Activated CD4-positive, alpha-beta T cell treated with anti-CD3 and anti-CD28 coated beads, Interleukin-2, Interleukin-6, amounts not matched to agents 100 ng/mL and 50 ng/mL, durations not matched to agents 16 hours and 8 hours (primary cell): ENCODE data around the gene CHRNB1.
A peak's percentile ranks its signal among the peaks of the same experiment; 100 is the strongest.

Source experiments
- DNase-seq: peaks from one replicate; pipeline ENCODE4 v3.0.0-alpha.2; 2020

CHRNB1 gene

GRCh38 chr17:7438656-7439460 is 6.0 kb upstream of the CHRNB1 start:
- no peak for DNase-seq

GRCh38 chr17:7439462-7440112 is 5.3 kb upstream of the CHRNB1 start, which contains the start of gene FGF11:
Gene FGF11, plus strand, starts transcription at chr17:7439512. Its CDS starts 109 bp downstream, at chr17:7439621.
- DNase-seq: no peak

- peak; percentile 27 for DNase-seq
These were observed 4.6 kb upstream of the CHRNB1 start for GRCh38 chr17:7440113-7440833.

GRCh38 chr17:7440834-7441195 is 4.0 kb upstream of the CHRNB1 start:
- no peak for DNase-seq

DNA sequence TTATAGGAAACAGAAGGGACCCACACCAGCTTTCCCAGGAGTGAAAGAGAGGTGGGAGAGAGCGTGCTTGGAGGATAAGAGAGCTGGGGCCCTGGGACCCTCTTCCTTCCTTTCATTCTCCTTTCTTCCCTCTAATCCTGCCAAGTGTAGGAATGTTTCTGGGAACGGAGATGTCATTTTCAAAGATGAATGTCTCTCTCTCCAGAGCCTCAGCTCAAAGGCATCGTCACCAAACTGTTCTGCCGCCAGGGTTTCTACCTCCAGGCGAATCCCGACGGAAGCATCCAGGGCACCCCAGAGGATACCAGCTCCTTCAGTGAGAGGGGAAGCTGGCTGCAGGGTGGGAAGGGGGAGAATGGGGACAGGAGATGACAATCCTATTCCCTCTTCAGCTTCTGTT is 3.6 kb upstream of the CHRNB1 start:
- no peak for DNase-seq

GRCh38 chr17:7442142-7442541 is 2.7 kb upstream of the CHRNB1 start:
- DNase-seq: no peak

DNA sequence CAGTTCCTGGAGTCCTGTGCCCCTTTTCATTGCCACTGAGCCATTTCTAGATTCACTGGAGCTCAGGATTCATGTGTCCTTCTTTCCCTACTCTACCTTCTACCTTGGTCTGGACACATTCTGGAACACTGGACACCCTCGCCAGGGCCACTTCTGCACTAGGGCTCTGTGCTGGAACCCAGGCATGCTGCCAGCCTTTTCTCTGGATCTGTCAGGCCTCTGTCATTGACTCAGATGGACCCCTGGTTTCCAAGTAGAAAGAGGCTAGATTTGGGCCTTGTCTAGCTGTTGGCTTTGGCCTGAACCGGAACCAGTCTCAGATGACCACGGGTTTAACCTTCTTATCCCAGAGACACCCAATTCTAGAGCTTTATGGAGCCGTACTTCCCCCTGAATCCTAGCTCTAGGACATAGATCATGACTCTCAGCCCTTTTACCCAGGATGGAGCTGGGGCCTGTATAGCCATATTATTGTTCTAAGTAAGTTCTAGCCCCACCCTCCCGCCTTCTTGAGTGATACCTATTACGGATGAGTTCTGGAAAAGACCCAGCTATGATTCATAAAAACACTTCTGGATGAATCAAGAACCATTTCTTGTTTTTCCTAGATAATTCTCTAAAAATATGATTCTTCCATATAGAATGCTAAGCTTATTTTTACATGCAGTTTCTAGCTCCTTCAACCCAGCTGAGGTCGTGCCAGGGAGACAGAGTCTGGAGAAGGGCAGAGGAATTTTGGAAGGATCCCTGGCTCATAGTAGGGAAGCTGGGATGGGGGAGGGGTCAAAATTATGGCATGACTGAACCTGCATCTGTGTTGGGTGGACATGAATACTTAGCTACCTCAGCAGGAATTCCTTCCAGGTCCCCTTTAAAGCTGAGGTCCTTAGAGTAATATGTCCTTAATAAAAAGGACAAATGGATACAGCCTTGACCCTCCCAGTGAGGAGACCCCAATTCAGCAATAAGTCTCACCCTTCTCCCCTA is 1.1 kb upstream of the CHRNB1 start:
- DNase-seq: no peak

DNA sequence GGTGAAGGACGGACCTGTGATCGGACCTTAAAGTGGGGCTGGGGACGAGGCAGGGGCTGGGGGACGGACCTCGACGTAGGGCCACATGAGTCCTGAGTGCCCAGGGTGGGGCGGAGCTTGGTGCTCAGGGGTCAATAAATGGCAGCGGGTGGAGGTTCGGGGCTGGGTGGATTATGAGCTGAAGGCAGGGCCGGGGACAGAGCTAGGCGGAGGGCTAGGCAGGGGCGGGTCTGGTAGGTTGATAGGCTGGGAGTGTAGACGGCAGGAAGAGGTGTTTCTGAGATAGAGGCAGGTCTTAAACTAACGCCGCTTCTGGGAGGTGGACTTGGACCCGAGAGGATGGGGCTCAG is 733 bp downstream of the CHRNB1 start:
- DNase-seq: no peak

DNA sequence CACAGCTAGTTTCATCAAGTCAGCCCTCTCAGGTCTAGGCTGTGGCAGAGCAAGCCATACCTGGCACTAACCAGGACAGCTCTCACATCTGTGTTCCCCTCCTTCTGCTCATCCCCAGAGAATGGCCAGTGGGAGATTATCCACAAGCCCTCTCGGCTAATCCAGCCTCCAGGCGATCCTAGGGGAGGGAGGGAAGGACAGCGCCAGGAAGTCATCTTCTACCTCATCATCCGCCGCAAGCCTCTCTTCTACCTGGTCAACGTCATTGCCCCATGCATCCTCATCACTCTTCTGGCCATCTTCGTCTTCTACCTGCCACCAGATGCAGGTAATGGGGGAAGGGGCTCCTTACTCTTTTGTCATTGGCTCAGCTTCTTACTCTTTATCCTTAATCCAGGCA is 3.6 kb downstream of the CHRNB1 start:
- no peak for DNase-seq

GRCh38 chr17:7459961-7460545 is 15.2 kb downstream of the CHRNB1 start:
- no peak for DNase-seq

DNA sequence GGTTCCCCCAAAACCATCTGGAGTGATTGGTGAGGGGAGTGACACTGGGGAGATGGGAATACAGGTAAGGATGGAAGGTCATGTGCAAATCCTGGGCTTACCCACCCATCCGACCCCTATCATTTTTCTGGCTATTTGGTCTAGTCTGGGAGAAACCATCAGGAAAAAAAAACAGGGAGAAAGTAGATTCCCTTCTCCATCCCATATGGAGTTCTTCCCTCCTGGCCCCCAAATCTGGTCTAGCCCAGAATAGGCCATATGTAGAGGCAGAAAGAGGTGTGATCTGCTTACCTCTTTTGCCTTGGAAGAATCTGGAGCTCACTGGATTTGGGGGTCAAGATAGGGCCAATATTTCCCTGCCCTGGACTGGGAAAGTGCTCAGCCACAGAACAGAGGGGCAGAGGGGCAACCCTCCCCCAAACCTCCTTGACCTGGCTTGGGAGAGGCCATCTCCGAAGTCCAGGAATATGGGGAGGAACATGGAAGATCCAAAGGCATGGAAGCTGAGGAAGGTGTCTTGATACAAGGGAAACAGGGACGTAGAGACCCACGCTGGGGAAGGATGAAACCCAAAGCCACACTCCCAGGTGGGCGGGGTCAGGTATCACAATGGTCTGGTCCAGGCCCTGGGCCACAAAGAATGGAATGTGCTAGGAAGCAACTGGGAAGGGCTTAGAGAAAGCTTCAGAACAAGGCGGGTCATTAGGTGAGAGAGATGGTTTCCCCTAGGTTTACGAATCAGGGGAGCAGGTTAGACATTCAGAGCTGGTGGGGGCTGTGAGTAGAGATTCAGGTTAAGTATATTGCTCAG is 16.2 kb downstream of the CHRNB1 start:
- DNase-seq: no peak

DNA sequence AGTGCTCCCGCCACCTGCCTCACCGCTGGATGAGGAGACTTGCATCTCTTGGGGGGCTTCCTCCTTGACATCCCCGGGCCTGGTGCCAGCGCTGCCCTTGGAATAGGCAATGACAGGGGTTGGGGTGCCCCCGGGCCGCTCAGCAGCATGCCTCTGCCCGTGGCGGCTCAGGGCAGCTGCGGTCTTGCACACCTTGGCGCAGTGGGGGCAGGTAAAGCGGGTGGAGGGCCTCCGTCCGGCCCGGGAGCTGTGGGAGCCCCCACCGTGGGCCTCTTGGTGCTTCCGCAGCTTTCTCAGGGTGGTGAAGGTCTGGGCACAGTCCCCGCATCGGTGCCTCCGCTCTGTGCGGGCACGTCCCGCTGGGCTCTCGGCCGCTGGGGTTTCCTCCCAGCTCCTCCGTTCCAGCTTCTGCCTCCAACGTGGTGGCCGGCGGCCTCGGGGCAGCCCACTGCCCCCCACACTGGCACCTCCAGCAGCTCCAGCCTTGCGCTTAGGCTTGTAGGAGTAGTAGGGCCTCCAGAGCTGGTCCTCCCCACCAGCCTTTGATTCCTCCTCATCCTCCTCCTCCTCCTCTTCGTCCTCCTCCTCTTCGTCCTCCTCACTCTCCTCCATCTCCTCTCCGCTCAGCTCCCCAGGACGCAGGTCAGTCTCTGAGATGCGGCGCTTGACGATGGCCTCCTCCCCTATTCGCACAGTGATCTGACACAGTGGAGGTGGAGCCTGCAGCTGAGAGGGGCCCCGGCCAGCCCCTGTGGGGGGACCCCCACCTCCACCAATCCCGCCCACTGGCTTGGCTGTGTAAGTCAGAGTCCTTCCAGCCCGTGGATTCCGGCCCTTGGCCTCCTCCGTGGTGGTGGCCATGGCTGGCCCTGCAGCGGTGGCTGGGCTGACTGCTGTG is 17.9 kb downstream of the CHRNB1 start:
- no peak for DNase-seq

DNA sequence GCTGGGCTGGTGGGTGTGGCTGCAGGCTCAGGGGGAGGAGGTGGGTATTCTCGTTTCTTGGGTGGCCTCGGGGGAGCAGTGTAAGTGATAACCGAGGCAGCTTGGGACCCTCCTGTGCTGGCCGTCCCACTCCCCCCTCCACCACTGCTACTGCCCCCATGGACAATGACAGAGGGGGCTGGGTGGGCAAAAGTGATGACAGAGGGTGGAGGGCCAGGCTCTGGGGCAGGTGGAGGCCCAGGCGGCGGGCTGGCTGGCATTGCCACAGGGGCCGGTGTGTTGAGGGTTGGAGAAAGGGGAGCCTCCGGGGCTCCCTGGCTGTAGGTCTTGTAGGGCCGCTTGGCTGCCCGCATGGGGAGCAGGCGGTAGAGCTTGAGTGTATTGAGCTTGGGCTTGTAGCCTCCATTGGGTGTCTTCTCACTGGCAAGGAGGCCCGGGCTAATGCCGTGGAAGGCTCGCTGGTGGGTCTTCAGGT is 18.5 kb downstream of the CHRNB1 start:
- DNase-seq: no peak

DNA sequence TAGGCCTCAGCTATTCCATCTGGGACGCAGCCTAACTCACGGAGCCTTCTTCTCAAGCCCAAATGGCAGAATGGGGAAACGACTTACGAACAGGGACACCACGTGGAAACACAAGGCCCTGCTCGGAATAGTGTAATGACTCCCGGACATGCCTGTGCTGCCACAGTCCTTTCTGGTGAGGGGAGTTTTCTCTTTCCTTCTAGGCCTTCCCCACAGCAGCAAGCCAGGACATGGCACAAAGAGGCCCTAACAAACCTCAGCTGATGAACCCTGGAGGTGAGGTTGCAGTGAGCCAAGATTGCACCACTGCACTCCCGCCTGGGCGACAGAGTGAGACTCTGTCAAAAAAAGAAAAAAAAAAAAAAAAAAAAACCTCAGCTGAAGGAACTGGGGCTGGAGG is 19.2 kb downstream of the CHRNB1 start:
- no peak for DNase-seq

DNA sequence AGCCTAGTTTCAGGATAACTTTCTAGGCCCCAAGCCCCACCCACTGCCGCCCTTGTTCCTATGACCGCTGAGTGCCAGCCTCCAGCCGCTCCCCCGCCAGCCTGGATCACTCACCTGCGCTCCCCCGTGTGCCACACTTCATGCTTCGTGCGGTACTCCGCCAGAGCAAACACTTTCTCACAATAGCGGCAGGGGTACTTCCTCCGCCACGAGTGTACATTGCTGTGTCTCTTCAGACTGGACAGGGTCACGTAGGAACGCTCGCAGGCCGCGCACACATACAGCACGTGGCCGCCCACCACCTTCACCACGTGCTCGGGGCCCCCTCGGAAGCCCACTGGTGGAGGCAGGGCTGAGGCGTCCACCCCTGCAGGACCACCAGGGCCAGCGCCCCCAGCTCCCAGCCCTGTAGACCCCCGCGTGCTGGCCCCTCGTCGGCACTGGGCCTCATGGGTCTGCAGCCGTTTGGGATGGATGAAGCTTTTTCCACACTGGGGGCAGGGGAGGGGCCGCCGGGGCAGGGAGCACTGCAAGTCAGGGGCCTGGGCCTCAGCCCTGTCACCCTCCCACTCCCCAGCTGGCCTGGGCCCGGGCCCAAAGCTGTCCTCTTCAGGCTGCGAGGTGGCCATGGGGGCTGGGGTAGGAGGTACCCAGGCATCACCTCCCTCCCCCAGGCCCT is 20.9 kb downstream of the CHRNB1 start:
- DNase-seq: no peak

DNA sequence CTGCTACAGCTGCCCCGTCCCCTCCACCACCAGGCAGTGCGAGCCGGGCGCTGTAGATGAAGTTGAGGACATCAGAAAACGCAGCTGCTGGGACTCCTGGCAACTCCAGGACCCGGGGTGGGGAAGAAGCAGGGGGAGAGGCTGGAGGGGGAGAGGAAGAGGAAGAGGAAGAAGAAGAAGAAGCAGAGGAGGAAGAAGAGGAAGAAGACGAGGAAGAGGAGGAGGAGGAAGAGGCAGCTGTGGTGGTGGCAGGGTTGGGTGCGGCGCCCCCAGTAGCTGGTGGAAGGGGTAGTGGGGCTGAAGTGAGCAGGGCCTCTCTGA is 21.4 kb downstream of the CHRNB1 start:
- DNase-seq: no peak

GRCh38 chr17:7466639-7467341 is 21.9 kb downstream of the CHRNB1 start:
- DNase-seq: no peak

DNA sequence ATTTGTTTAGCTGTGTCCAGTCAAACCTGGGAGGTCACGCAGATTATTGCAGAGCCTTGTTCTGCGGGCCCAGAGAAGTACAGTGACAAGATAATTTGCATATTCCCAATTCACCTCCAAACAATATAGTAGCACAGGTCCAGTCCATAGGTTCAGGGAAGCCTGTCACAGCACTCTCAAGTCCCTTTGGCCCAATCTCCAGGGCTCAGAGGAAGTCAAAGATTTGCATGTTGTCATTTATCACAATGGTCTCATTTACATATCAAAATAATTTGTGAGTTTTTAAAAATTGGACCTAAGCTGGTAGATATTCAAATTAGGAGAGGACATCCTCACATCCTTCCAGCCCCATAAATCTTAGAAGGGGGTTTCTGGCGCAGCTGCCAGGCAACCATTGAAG is 22.6 kb downstream of the CHRNB1 start:
- DNase-seq: no peak

- no peak for DNase-seq
These were observed 23.4 kb downstream of the CHRNB1 start for GRCh38 chr17:7468290-7468689.
